HG03469 (cell line): ENCODE results near the gene MACROD2.
"Not testable (repeated sequence)": the region's sequence is repeated elsewhere in the genome, so short reads cannot be mapped to it uniquely, and the experiment has no call there.

Experiments
- ATAC-seq: cut with Tn5 transposase; IDR thresholded peaks from one replicate; pipeline ENCODE4 v1.9.1; 2021; ENCODE audit warnings: mild to moderate bottlenecking, moderate library complexity, moderate number of reproducible peaks; ENCODE audit not compliant: unreplicated experiment

Gene MACROD2

GRCh38 chr20:13995086-13995665 is at the start of gene MACROD2:
MACROD2 (plus strand) TSS chr20:13995516.
- no peak for ATAC-seq

- ATAC-seq = no peak
These were observed 47.6 kb upstream of the MACROD2 start for GRCh38 chr20:13947719-13948118.

GRCh38 chr20:13953227-13953626 is 42.1 kb upstream of the MACROD2 start:
- no peak for ATAC-seq

GRCh38 chr20:13960119-13960518 is 35.2 kb upstream of the MACROD2 start:
- no peak for ATAC-seq

- no peak for ATAC-seq
These were observed 34.8 kb upstream of the MACROD2 start for GRCh38 chr20:13960525-13960924.

- ATAC-seq = no peak
These were observed 11.1 kb upstream of the MACROD2 start for GRCh38 chr20:13984211-13984610.

GRCh38 chr20:13990465-13990864 is 4.9 kb upstream of the MACROD2 start, which contains the start of gene SEL1L2:
SEL1L2 (minus strand) TSS chr20:13990614; CDS start chr20:13990534, 80 bp downstream.
- ATAC-seq = no peak

- ATAC-seq = no peak
These were observed 4.0 kb upstream of the MACROD2 start for GRCh38 chr20:13991311-13991710.

GRCh38 chr20:13991955-13992354 is 3.4 kb upstream of the MACROD2 start:
- ATAC-seq = not testable (repeated sequence)

GRCh38 chr20:13995841-13996240 is 525 bp downstream of the MACROD2 start:
- ATAC-seq = no peak

GRCh38 chr20:13996265-13996664 is 949 bp downstream of the MACROD2 start:
- ATAC-seq = no peak

GRCh38 chr20:14000917-14001316 is 5.6 kb downstream of the MACROD2 start:
- no peak for ATAC-seq

- no peak for ATAC-seq
These were observed 10.7 kb downstream of the MACROD2 start for GRCh38 chr20:14005996-14006395.

GRCh38 chr20:14009208-14009607 is 13.9 kb downstream of the MACROD2 start:
- ATAC-seq = no peak

- ATAC-seq = no peak
These were observed 17.4 kb downstream of the MACROD2 start for GRCh38 chr20:14012671-14013070.

- ATAC-seq = no peak
These were observed 35.7 kb downstream of the MACROD2 start for GRCh38 chr20:14030991-14031390.

GRCh38 chr20:14033310-14033709 is 38.0 kb downstream of the MACROD2 start:
- no peak for ATAC-seq

GRCh38 chr20:14036567-14036966 is 41.3 kb downstream of the MACROD2 start:
- ATAC-seq = no peak

- ATAC-seq = not testable (repeated sequence)
These were observed 49.5 kb downstream of the MACROD2 start for GRCh38 chr20:14044712-14045276.

GRCh38 chr20:14046534-14046933 is 51.2 kb downstream of the MACROD2 start:
- no peak for ATAC-seq

GRCh38 chr20:14049111-14049510 is 53.8 kb downstream of the MACROD2 start:
- ATAC-seq = peak; percentile 54

- no peak for ATAC-seq
These were observed 56.1 kb downstream of the MACROD2 start for GRCh38 chr20:14051454-14051853.
